GM10266 (cell line): ENCODE data around the gene TAS1R3.

ENCODE experiments used
- DNase-seq: peaks from one replicate; pipeline ENCODE4 v3.0.0; 2012; ENCODE audit errors: extremely low spot score
- TF ChIP-seq, protein P1 (sequence below): IDR thresholded peaks from 2 replicates; pipeline ENCODE4 v1.5.1; 2012; ENCODE audit warnings: mild to moderate bottlenecking, low read depth; ENCODE audit not compliant: control insufficient read depth, insufficient read depth; ENCODE audit errors: missing control alignments

TAS1R3 gene

GRCh38 chr1:1303736-1304135 is 27.3 kb upstream of the TAS1R3 start:
- no peak for DNase-seq
- TF ChIP-seq, protein P1, sequence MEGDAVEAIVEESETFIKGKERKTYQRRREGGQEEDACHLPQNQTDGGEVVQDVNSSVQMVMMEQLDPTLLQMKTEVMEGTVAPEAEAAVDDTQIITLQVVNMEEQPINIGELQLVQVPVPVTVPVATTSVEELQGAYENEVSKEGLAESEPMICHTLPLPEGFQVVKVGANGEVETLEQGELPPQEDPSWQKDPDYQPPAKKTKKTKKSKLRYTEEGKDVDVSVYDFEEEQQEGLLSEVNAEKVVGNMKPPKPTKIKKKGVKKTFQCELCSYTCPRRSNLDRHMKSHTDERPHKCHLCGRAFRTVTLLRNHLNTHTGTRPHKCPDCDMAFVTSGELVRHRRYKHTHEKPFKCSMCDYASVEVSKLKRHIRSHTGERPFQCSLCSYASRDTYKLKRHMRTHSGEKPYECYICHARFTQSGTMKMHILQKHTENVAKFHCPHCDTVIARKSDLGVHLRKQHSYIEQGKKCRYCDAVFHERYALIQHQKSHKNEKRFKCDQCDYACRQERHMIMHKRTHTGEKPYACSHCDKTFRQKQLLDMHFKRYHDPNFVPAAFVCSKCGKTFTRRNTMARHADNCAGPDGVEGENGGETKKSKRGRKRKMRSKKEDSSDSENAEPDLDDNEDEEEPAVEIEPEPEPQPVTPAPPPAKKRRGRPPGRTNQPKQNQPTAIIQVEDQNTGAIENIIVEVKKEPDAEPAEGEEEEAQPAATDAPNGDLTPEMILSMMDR: no peak

GRCh38 chr1:1304331-1305299 is 26.5 kb upstream of the TAS1R3 start:
- no peak for DNase-seq
- TF ChIP-seq, protein P1: no peak

DNA sequence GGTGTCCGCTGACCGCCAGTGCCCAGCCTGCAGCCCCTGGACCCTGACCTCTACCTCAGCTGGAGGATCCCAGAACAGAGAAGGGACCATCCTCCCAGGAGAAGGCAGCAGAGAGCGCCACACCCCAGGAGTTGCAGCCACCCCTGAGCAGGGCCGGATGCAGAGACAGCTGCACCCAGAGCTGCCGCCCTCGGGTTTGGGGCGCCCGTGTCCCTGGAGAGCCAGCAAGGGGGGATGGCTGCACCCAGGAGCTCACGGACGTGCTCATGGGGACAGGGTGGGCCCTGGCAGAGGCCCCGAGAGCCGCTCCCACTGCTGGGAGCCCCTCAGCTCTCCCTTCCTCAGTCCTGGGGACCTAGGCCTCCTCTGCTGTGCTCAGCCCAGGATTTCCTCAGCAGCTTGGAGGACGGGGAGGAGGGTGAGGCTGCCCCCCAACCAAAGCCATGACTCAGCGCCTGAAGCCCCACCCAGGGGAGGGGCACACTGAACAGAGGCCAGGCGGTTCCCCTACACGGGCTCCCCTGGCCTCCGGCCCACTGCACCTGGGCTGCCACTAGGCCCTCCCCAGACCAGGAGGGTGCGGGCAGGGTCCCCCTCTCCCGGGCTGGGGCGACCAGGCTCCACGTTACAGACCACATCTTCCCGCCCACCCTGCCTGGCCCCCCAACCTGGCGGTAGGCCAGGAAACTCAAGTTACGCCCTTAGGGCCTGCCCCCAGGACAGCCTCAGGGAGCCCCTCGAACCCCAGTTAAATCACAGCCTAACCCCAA is 25.6 kb upstream of the TAS1R3 start:
- peak; percentile 85 for DNase-seq
- TF ChIP-seq, protein P1: peak; percentile 42

GRCh38 chr1:1306070-1306660 is 24.9 kb upstream of the TAS1R3 start:
- DNase-seq: no peak
- TF ChIP-seq, protein P1: peak; percentile 44

GRCh38 chr1:1306661-1307260 is 24.3 kb upstream of the TAS1R3 start:
- DNase-seq: no peak
- TF ChIP-seq, protein P1: no peak

- TF ChIP-seq, protein P1: no peak
- DNase-seq: no peak
Observed at GRCh38 chr1:1307261-1307922, 23.7 kb upstream of the TAS1R3 start.
